AG10803 (cell line): ENCODE measurements around the gene NLRP12.
A peak's percentile ranks its signal among the peaks of the same experiment; 100 is the strongest.
"Not testable (repeated sequence)": the region's sequence is repeated elsewhere in the genome, so short reads cannot be mapped to it uniquely, and the experiment has no call there.

ENCODE experiments used
- DNase-seq: peaks from one replicate; pipeline ENCODE4 v3.0.0; 2010; ENCODE audit warnings: low read depth
- H3K4me3 ChIP-seq: 2 replicates; pipeline ENCODE4 v1.5.1; 2011; ENCODE audit warnings: mild to moderate bottlenecking, low read length, control low read depth
- TF ChIP-seq, protein P1 (sequence below): conservative IDR thresholded peaks from 2 replicates; pipeline ENCODE4 v1.5.1; 2011; ENCODE audit warnings: mild to moderate bottlenecking, low read length, control low read depth, inconsistent platforms

The NLRP12 gene, protein sequence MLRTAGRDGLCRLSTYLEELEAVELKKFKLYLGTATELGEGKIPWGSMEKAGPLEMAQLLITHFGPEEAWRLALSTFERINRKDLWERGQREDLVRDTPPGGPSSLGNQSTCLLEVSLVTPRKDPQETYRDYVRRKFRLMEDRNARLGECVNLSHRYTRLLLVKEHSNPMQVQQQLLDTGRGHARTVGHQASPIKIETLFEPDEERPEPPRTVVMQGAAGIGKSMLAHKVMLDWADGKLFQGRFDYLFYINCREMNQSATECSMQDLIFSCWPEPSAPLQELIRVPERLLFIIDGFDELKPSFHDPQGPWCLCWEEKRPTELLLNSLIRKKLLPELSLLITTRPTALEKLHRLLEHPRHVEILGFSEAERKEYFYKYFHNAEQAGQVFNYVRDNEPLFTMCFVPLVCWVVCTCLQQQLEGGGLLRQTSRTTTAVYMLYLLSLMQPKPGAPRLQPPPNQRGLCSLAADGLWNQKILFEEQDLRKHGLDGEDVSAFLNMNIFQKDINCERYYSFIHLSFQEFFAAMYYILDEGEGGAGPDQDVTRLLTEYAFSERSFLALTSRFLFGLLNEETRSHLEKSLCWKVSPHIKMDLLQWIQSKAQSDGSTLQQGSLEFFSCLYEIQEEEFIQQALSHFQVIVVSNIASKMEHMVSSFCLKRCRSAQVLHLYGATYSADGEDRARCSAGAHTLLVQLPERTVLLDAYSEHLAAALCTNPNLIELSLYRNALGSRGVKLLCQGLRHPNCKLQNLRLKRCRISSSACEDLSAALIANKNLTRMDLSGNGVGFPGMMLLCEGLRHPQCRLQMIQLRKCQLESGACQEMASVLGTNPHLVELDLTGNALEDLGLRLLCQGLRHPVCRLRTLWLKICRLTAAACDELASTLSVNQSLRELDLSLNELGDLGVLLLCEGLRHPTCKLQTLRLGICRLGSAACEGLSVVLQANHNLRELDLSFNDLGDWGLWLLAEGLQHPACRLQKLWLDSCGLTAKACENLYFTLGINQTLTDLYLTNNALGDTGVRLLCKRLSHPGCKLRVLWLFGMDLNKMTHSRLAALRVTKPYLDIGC

DNA sequence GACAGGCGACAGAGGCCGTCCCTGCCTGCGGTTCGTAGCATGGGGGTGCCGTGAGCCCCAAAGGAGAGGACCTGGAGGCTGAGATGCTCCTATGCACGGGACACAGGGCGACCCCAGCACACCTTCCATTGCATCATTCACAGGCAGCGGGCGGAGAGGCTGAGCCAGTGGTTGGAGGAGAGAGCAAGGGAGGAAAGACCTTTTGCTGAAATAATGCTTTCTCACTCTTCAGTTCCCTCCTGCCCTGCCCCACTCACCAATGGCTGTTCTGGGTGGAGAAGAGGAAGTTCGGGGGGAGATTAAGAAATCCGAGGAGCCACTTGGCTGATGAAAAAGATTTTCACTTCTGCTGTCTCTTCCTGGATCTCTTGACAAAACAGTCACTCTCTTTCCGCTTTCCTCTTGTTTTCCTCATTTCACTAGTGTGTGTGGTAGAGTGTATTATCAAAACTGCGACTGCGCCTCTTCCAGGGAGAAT is at the start of gene NLRP12:
NLRP12 (minus strand) TSS at position 181 of the 478 bp plus-strand sequence; CDS start at position 41, 140 bp downstream.
- TF ChIP-seq, protein P1, sequence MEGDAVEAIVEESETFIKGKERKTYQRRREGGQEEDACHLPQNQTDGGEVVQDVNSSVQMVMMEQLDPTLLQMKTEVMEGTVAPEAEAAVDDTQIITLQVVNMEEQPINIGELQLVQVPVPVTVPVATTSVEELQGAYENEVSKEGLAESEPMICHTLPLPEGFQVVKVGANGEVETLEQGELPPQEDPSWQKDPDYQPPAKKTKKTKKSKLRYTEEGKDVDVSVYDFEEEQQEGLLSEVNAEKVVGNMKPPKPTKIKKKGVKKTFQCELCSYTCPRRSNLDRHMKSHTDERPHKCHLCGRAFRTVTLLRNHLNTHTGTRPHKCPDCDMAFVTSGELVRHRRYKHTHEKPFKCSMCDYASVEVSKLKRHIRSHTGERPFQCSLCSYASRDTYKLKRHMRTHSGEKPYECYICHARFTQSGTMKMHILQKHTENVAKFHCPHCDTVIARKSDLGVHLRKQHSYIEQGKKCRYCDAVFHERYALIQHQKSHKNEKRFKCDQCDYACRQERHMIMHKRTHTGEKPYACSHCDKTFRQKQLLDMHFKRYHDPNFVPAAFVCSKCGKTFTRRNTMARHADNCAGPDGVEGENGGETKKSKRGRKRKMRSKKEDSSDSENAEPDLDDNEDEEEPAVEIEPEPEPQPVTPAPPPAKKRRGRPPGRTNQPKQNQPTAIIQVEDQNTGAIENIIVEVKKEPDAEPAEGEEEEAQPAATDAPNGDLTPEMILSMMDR, result no peak
- H3K4me3 ChIP-seq, result no peak within 1 kb of the TSS
- DNase-seq, result no peak

DNA sequence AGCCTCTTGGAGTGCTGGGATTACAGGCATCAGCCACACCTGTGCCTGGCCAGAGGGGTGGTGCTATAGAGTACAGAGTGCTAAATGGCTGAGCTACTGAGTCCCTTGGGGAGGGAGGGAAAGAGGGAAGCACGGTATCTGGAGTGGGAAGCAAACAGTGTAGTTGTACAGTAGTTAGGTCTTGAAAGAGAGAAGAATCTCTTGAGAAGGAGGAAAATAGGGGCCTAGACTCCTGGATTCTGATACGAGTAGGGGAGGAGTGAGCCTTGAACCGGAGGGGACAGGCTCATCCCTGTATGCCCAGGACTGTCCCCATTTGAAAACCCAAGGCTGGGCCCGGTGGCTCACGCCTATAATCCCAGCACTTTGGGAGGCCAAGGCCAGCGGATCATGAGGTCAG is 48.6 kb upstream of the NLRP12 start:
- no peak for DNase-seq
- H3K4me3 ChIP-seq, result no peak overlapping the region
- TF ChIP-seq, protein P1, result no peak

DNA sequence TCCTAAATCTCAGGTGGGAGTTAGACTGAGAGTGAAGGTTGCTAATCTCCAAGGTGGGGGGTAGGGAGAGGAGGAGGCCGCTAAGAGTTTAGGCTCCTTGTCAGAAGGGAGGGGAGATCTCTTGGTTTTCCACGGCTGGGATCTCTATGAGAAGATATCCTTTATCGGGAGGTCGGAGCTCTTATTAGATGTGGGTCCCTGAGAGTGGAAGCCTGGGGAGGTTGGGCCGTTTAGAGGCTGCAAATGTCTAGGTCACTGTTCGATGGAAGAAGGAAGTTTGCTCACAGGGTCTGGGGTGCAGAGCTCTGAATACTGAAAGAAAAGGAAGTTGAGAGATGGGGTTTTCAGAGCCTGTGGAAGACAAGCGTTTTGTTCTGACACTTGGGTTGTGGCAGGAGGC is 47.3 kb upstream of the NLRP12 start:
- DNase-seq, result no peak
- TF ChIP-seq, protein P1, result no peak
- no peak overlapping the region for H3K4me3 ChIP-seq

DNA sequence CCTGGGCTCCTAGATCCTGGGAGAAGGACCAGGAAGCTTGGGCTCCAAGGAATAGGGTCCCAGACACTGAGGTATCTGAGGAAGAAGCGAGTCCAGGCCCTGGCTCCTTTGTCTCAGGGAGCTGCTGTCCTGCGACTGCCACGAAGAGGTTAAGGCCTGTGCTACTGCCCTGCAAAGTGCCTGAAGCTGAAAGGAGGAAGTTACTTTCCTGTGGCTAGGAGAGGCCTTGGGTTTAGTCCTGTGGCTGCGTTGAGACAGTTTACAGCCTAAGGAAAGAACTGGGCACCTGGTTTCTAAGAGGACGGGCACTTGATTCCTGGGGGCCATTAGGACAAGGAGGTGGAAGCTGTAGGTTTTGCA is 46.4 kb upstream of the NLRP12 start:
- TF ChIP-seq, protein P1, result no peak
- no peak for DNase-seq
- peak overlapping the region; percentile 28 for H3K4me3 ChIP-seq

DNA sequence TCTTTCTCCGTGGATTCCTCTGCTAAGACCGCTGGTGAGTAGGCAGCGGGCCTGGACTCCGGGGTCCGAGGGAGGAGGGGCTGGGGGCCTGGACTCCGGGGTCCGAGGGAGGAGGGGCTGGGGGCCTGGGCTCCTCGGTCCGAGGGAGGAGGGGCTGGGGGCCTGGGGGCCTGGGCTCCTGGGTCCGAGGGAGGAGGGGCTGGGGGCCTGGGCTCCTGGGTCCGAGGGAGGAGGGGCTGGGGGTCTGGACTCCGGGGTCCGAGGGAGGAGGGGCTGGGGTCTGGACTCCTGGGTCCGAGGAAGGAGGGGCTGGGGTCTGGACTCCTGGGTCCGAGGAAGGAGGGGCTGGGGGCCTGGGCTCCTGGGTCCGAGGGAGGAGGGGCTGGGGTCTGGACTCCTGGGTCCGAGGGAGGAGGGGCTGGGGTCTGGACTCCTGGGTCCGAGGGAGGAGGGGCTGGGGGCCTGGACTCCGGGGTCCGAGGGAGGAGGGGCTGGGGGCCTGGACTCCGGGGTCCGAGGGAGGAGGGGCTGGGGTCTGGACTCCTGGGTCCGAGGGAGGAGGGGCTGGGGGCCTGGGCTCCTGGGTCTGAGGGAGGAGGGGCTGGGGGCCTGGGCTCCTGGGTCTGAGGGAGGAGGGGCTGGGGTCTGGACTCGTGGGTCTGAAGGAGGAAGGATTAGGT is 45.8 kb upstream of the NLRP12 start:
- DNase-seq, result not testable (repeated sequence)
- H3K4me3 ChIP-seq, result peak overlapping the region; percentile 99

DNA sequence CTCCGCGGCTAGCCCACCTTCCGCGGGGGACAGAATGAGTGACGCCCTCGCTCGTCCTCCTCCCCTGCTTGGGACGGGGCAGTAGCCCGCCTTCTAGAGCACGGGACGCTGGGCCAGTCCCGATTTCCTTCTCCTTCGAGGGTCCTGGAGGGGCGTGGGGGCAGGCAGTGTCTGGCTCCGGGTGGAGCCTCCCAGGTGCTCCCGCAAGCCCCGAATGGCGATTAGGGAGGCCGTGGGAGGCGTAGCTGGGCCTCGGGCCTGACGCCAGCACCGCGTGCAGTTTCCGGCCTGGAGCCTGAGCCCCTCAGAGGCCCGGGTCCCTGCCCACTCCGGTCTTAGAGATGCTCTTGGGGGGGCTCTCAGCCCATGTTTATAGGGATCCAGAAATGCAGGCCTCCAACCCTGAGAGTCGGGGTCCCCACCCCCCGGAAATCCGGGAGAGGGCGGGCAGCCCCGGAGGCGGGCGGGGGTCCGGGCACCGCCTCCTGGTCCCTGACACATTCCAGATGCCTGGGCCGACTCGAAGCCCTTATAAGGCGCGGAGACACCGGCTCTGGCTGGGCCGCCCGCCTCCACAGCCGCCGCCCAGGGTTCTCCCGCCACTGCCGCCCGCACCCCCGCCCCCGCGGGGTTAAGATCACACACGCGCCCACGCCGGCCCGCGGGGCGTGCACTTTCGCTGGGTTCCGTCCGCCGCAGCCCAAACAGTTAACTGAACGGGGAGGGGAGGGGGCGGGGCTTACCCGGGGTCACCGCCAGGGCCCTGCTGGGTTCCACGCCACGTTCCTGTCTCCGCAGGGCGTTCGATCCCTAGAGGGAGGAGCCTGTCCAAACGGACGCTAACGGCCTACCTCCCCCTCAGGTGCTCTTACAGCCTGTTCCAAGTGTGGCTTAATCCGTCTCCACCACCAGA is 45.0 kb upstream of the NLRP12 start:
- TF ChIP-seq, protein P1, result peak; percentile 24; the same call in 1 of the 2 replicates
- H3K4me3 ChIP-seq, result peak overlapping the region; percentile 99
- peak; percentile 89 for DNase-seq
